Activated effector memory CD4-positive, alpha-beta T cell treated with Interleukin-2 at 50 U/mL for 16 hours (primary cell): ENCODE results near the gene NAA80.

Experiments
- DNase-seq: peaks from one replicate; pipeline ENCODE4 v3.0.0-alpha.2; 2020

The NAA80 gene

GRCh38 chr3:50327943-50328691, 28.9 kb upstream of the NAA80 start, which contains the start of gene TUSC2:
Gene TUSC2 (minus strand): TSS chr3:50328223. CDS start chr3:50328099, 124 bp downstream.
- peak; percentile 92 for DNase-seq

- DNase-seq = no peak
Observed at GRCh38 chr3:50327129-50327528, 27.9 kb upstream of the NAA80 start.

- DNase-seq = no peak
Observed at GRCh38 chr3:50326182-50326541, 27.0 kb upstream of the NAA80 start.

- no peak for DNase-seq
Observed at GRCh38 chr3:50325497-50326181, 26.4 kb upstream of the NAA80 start.

- DNase-seq = no peak
Observed at GRCh38 chr3:50325113-50325480, 25.9 kb upstream of the NAA80 start.

- peak; percentile 47 for DNase-seq
Observed at GRCh38 chr3:50324351-50325112, 25.3 kb upstream of the NAA80 start.

- DNase-seq = no peak
Observed at GRCh38 chr3:50323614-50324199, 24.5 kb upstream of the NAA80 start.

- DNase-seq = no peak
Observed at GRCh38 chr3:50323092-50323600, 23.9 kb upstream of the NAA80 start.

- DNase-seq = no peak
Observed at GRCh38 chr3:50322386-50323091, 23.3 kb upstream of the NAA80 start, which contains the start of gene HYAL2. Gene HYAL2 (minus strand): TSS chr3:50322745. CDS start chr3:50320489, 2,256 bp downstream.

GRCh38 chr3:50322115-50322385, 22.8 kb upstream of the NAA80 start:
- DNase-seq = no peak

GRCh38 chr3:50321336-50322114, 22.3 kb upstream of the NAA80 start:
- DNase-seq = peak; percentile 81

- DNase-seq = no peak
Observed at GRCh38 chr3:50320853-50321335, 21.7 kb upstream of the NAA80 start.

- DNase-seq = no peak
Observed at GRCh38 chr3:50319894-50320625, 20.9 kb upstream of the NAA80 start.

GRCh38 chr3:50319181-50319893, 20.1 kb upstream of the NAA80 start:
- no peak for DNase-seq

GRCh38 chr3:50318615-50319014, 19.4 kb upstream of the NAA80 start:
- DNase-seq = no peak

GRCh38 chr3:50318163-50318562, 19.0 kb upstream of the NAA80 start:
- no peak for DNase-seq

- DNase-seq = no peak
Observed at GRCh38 chr3:50317300-50317699, 18.1 kb upstream of the NAA80 start.

- peak; percentile 82 for DNase-seq
Observed at GRCh38 chr3:50316657-50317242, 17.5 kb upstream of the NAA80 start.

- DNase-seq = no peak
Observed at GRCh38 chr3:50314816-50315215, 15.6 kb upstream of the NAA80 start.

GRCh38 chr3:50314342-50314741, 15.1 kb upstream of the NAA80 start:
- DNase-seq = no peak
